Measurements from ENCODE around the gene OSBPL9.
A peak's percentile ranks its signal among the peaks of the same experiment; 100 is the strongest.

Gene OSBPL9

DNA sequence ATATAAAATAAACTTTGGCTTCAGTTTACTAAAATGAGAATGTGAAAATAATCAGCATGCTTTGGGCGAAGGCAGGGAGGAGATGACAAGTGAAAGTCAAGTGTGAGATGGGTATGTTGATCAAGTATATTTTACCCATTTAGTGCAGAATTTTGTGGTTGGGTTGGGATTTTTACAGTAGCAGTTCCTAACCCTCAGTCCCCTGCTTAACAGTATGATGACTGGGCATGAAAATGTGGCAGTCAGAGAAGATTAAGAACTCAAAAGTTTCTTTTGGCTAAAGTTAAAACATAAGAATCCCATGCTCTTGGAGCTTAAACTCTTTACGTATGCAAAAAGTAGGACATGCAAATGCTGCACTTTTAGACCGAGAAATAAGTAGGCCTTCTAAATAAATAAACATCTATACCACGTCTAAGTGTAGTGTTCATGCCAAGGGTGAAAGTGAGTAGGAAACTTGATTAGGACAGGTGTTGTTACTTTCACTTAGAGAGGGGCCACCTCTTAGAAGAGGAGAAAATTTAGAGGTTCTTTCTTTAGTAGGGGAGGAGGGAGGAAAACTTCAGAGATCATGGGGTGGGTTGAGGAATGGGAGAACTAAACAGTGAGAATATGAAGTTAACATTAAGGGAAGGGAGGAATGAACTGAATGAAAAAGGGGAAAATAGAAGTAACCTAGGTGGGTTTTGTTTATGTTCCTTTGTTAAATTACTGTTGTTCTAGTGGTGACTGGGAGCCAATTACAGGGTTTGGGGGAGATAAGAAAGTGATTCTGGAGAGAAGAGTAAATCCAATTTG lies 127.8 kb downstream of the OSBPL9 start:
- no peak for DNase-seq

DNA sequence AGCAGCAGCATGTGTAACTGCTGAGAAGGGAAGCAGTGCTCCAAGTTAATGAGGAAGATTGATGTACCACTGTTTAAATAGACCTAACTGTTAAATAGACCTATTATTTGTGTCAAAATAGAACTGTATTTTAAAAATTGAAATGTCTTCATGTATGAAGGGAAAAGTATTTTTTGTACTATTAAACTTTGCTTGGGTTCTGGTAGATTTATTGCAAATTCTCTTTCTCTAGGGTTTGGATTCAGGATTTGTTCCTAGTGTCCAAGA lies 128.3 kb downstream of the OSBPL9 start:
- DNase-seq: no peak

DNA sequence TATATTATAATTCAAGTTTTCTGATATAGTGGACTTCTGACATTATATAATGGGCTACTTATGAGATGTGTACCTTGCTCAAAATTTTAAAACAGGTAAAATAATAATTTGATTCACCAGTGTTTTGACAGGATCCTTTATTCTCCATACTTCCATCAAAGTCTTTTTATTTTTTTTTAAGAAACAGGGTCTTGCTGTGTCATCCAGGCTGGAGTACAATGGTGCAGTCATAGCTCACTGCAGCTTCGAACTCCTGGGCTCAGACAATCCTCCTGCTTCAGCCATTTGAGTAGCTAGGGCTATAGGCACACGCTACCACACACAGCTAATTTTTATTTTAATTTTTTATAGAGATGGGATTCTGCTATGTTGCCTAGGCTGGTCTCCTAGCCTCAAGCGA lies 132.3 kb downstream of the OSBPL9 start:
- no peak for DNase-seq

DNA sequence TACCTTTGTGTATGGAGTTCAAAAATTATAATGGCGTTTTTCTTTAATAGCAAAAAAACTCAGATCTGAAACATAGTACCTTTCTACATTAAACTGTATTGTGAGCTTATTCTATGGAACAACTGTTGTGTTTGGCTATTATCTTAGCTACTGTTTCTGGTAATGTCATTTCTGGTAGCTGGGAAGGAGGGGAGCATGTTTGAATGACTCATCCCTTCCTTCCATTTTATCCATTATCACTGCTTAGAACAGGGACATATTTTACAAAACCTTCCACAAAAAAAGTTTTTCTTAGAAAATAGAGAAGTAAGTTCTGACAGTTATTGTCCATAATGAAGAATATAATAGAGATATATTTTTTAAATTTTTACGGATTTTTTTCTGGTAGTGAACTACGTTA lies 133.3 kb downstream of the OSBPL9 start:
- no peak for DNase-seq

DNA sequence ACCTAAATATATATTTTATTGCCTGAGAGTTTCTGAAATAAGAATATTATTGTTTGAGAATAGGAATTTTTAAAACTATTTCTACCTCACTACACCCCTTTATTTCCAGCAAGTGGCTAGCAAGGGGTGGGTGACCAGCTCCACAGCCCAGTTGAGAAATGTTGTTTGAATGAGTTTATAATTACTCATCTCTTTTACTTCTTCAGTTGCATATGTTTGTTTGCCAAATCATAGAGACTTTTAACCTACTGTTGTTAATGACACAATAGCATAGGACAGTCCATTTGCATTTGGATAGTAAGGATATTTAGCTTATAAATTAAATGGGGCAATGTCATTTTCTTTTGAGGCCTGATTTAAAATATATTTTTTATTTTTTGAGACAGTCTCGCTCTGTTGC lies 133.8 kb downstream of the OSBPL9 start:
- no peak for DNase-seq

DNA sequence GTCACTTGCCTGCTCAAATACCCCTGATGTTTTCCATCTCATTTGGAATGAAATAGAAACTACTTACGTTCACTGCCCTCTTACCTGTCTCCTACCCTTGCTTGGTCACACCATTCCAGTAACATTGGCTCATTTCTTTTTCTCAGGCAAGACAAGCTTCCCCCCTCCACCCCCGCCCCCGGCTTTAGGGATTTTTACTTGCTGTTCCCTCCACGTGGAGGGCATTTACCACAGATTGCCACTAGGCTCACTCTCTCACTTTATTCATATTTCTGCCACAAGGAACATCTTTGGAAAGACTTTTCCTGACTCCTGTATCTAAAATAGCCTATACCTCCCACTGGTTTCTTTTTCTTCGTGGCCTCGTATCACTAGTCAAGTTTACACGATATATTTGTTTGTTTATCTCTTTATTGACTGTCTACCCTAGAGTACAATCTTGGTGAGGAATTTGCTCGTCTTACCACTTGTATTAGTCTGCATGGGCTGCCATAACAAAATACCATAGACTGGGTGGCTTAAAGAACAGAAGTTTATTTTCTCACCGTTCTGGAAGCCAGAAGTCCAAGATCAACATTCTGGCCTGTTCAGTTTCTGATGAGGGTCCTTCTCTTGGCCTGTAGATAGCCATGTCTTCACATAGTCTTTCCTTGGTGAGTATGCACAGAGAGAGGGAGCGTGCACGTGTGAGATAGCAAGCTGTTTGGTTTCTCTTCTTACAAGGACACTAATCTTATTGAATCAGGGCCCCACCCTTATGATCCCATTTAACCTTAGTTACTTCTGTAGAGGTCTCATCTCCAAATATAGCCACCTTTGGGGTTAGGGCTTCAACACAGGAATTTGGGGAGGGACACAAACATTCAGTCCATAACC lies 135.4 kb downstream of the OSBPL9 start:
- DNase-seq: no peak

DNA sequence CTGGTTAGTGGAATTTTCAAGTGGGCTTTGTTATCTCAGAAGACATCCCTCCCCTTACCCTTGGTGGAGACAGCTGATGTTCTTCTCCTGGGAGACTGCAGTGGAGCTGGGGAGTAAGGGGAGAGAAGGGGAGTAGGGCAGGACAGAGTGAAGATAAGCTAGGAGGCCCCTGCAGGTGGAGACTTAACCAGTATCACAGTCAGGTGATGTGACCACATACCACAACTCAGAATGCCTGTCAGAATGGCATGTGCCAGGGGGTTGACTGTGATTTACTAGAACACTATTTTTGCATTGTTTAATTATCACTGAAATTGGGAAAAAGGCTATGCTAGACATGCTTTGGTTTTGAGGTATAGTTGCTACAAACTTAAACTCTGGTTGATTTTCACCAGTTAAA lies 137.1 kb downstream of the OSBPL9 start:
- no peak for DNase-seq

DNA sequence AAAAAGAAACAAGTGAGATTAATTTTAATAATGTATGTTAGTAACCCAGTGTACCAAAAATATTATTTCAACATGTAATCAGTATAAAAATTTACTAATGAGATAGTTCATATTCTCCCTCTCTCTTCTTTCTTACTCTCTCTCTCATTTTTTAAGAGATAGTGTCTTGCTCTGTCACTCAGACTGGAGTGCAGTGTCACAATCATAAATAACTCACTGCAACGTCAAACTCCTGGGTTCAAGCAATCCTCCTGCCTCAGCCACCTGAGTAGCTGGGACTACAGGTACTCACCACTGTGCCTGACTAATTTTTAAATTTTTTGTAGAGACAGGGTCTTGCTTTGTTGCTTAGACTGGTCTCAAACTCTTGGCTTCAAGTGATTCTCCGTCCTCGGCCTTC lies 137.8 kb downstream of the OSBPL9 start:
- no peak for DNase-seq

DNA sequence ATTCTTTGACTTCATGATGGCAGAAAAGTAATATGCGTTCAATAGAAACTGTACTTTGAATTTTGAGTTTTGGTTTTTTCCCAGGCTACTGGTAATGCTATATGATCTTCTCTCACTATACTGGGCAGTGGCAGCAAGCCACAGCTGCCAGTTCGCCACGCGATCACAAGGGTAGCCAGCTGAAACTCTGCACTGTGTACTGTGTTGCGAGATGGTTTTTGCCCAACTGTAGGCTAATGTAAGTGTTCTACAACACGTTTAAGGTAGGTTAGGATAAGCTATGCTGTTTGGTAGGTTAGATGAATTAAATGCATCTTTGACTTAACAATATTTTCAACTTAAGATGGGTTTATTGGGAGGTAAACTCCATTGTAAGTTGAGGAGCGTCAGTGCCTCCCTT lies 138.5 kb downstream of the OSBPL9 start:
- DNase-seq: no peak

DNA sequence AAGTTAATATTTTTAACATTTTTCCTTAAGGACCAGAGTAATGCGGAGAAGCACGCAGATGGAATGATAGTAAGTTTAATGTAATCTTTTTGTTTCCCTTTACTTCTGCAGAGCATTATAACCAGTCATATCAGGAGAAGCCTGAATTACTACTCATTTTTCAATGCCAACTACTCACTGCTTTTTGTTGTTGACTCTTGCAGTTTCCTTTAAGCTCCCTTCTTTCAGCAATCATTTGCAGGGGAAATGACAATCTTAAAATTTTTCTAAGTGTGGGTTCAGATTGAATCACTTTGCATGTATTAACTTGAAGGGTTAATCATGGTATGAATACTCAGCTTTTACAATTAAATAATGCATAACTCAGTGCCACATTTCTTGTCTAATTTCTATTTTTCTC lies 139.4 kb downstream of the OSBPL9 start:
- no peak for DNase-seq

DNA sequence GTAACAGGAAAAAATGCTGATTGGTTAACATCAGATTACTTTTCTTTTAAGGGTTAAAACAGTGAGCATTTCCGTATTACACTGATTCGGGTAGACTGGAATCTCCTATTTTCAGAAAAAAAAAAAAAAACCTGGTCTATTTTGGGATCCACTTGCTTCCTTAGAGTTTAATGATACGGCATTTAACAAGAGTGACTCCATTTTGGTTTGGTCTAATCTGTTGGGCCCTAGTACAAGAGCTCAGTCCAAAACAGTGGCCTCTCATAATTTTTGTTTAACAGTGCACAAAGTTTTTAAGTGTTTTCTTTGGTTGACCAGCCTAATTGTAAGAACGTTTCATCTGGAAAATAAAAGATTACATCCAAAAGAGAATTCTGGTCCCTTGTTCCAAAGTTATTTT lies 141.4 kb downstream of the OSBPL9 start:
- DNase-seq: no peak

DNA sequence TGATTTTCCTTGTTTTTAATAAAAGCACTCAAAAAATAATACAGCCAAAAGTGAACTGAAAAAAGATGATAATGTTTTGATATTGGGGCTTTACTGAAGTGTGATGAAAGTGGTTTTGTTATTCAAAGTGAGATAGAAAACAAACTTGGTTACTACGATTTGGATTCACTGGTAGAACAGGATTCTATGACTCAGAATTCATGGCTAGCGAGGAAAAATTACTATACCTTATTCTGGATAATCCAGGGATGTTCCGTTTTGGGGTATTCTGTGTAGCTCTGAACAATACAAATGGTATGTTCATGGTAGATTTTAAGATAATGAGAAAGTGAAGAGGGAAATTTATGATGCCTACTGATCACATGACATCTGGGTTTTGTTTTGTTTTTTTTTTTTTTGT lies 144.0 kb downstream of the OSBPL9 start:
- DNase-seq: no peak

DNA sequence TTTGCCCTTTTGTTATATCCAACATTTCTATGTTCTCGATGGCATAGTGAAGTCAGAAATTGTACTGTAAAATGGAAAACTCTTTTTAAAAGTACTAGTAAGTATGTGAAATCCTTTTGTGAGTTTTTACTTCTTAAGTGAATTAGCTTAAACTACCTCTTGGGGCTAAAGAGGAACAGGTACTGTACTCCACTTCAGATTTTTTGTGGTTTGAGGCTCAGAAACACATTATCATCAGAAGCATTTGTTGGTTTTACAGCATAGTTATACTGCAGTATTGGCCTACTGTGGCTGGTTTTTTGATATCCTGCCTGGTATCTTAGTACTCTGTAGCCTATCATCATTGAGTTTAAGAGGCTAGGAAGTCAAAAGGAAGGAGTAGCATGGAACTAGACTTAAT lies 144.5 kb downstream of the OSBPL9 start:
- DNase-seq: no peak

DNA sequence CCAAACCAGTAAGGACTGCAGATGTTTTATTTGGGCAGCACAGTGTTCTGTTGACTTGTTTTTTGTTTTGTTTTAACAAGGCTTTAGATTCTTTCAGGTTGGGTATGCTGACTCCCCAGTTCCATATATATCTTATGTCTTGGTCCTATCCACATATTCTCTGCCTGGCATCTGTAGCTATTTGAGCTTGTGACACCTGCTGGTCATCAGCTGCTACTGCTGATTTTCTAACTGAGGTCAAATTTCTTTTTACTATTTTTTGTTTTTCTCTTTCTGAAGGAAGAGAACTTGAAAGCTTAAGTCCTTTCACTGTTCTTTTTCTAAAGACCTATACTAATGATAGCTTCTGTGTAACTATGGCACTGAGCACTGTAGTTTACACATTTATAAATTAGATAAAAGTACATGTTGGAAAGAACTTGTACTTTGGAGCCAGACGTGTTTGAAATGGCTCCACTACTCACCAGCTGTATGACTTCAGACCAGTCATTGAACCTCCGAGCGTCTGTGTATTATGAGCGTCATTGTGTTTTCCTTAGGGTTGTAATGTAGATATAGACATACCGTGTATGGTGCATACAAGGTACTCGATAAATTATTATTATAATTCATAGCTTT lies 152.2 kb downstream of the OSBPL9 start:
- DNase-seq: peak; percentile 22

DNA sequence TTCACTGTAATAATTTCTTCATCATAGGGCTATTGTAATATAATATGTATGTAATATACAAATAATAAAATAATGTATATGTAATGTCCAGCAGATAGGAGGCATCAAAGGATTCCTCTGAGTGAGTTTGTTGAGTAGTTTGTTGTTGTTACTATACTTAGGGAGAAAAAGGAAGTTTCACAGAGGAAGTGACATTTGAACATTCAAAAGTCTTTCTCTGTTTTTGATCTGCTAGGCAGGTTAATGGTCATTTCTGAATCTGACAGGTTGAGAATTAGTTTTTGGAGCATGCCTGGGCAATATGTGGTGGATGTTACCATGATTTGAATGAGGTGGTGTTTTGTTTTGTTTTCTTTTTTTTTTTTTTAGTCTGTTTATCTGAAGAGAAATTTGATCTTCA lies 159.5 kb downstream of the OSBPL9 start:
- no peak for DNase-seq

DNA sequence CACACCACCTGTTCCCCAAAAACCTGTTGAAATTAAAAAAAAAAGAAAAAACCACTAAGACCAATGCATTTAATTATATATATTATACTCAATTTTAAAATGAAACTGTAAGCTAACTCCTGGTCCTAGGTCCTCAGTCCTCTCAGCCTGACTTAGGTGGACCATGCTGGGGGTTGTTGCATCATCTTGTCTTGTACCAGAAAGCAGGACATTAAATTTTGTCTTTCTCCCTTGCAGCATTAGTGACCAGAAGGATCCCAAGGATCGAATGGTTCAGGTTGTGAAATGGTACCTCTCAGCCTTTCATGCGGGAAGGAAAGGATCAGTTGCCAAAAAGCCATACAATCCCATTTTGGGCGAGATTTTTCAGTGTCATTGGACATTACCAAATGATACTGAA lies 164.0 kb downstream of the OSBPL9 start:
- DNase-seq: no peak

DNA sequence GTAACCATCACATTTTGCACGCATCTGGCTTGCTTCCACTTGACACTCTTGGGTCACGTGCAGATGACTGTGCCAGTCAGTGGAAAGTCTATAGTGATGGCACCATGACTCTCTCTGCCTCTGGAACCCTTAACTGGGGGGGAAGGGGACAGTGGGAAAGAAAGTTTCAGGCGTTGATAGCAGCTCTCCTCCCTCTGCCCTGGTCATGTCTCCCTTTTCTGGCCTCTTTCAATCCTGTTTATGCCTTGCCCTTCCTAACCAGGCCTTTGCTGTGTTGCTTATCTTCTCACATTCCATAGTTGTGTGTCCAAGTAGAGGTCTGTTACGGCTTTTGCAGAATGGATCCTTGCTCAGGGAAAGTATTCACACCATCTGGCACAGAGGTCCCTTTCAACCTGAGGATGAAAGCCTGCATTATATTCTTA lies 168.1 kb downstream of the OSBPL9 start:
- no peak for DNase-seq

DNA sequence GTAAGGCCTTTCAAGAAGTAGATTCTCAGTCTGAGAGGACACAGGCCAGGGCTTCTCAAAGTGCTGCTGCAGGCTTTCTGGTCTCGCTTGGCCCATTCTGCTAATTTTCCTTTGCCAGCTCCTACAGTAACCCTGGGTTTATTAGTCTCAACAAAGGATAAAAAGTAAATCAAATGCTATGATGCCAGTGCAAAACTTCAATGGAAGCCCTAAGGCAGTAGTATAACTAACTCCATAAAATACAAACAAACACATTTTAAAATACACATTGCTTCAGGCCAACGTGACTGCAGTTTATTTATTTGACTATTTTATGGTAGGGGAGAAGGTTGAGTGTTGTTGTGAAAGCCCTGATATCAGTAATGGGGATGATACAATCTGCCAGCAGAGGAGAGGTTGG lies 172.0 kb downstream of the OSBPL9 start:
- no peak for DNase-seq

DNA sequence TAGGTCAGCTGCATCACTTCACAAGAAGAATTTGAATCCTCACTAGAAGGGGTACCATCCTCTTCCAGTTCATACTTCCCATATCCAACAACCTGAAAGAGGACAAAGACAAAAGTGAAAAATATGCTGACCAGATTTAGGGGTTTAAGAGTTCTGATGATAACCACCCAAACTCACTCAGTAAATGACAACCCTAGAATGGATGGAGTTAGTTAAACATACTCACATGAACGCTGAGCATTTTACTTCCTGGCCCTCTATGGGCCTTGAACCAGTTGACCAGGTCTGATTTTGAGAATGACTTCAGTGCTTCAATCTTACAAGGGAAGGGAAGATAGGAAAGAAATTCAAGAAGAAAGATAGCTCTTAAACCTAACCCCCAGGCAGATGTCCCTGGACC lies 172.4 kb downstream of the OSBPL9 start:
- DNase-seq: no peak

DNA sequence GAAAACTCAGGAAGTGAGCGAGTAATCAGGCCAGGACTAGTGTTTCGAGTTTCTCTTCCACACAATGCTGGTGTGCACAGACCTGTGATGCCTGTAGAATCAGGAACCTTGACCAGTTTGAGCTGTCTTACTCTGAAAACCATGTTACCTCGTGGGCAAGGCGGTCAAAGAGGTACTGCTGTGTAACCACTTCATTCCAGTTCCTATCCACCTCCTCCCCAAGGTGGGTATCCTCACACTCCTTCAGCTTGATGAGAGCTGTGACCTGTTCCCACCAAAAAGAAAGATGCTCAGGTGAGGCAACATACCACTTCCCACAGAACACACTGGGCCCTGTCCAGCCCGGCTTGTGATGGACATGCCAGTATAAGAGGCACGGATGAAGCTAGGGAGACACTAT lies 173.5 kb downstream of the OSBPL9 start:
- no peak for DNase-seq

DNA sequence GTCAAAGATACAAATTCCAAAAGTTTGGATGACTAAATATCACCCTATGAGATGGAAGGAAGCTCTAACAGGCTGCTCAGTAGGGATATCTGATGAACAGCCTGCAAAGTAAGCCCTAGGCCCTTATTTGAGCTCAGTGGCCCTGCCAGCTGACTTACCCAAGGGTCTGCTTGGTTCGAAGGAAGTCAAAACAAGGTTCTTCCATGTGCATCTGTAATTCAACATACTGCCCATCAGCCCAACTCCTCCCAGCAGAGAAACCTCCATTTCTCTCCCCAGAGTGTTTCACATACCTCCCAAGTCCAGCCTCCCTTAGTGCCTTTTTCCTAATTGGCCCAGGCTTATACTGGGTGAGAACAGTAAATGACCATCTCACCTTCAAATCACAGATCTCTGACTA lies 175.0 kb downstream of the OSBPL9 start:
- no peak for DNase-seq

DNA sequence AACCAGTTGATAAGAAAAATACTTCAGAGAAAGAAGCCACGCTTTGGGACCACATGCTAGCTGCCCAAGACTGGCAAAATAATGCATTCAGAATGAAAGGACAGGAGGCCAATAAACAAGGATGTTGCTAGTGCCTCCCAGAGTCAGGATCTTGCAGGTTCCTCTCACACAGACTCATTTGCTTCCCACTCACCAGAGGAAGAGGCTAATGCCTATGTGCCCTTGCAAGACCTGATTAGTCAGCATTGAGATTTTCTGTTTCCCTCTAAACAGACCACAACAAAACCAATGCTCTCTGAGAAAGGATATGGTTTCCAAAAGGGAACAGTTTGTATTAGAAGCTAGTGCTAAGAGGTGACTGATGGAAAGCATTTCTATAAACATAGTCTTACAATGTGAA lies 176.0 kb downstream of the OSBPL9 start:
- DNase-seq: no peak

DNA sequence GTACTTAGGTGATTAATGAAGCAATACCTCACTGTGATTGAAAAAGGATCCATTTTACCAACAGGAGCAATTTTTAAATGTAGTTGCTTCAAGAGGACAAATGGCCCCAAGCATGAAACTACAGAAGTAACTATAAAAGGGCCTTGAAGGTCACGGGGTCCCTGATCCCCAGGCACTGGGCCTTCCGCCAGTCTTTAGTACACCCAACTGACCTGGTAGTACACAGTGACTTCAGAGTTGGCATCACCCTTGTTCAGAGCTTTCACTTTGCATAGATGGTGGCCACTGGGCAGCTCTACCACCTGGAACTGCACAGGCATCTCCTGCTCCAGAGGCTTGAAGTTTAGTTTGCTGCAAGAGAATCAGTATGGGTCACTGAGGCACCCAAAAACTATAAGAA lies 177.4 kb downstream of the OSBPL9 start:
- no peak for DNase-seq

DNA sequence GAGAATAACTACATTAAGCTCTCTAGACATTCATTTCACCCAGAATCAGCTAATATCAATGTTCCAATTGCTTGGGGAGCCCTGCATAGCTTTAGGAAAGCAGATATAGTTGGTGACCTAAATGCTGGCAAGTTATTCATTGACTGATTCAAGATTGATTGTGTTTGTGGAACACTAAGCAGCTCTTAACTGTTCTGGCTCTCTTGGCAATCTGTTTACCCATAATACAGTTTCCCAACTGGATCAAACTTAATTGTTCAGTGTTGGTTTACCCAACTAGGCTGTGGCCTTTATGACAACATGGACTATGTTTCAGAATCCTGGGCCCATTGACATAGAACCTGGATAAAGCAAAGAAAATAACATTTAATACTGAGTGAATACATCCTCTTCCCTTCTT lies 178.0 kb downstream of the OSBPL9 start:
- DNase-seq: no peak
